Cardiac fibroblast (primary cell): ENCODE data around the gene IL10RB.

Experiments used
- DNase-seq, 2 donors: peaks; one replicate each; pipeline versions ENCODE4 v3.0.0 to v3.0.0-alpha.2; 2010; ENCODE audit warnings: low read depth in 2 of 2
- H3K4me3 ChIP-seq, 2 donors: replicated peaks in 1 of 2; 1 replicate in 1 of 2; 2 replicates in 1 of 2; pipeline ENCODE4 v1.5.1; 2011; ENCODE audit warnings: low read depth in 2 of 2, low read length in 2 of 2, mild to moderate bottlenecking in 2 of 2, moderate library complexity in 1 of 2
- TF ChIP-seq, protein P1 (sequence below): IDR thresholded peaks from one replicate; pipeline ENCODE4 v1.5.1; 2011; ENCODE audit warnings: low read depth, mild to moderate bottlenecking, low read length, inconsistent platforms

The IL10RB gene

DNA sequence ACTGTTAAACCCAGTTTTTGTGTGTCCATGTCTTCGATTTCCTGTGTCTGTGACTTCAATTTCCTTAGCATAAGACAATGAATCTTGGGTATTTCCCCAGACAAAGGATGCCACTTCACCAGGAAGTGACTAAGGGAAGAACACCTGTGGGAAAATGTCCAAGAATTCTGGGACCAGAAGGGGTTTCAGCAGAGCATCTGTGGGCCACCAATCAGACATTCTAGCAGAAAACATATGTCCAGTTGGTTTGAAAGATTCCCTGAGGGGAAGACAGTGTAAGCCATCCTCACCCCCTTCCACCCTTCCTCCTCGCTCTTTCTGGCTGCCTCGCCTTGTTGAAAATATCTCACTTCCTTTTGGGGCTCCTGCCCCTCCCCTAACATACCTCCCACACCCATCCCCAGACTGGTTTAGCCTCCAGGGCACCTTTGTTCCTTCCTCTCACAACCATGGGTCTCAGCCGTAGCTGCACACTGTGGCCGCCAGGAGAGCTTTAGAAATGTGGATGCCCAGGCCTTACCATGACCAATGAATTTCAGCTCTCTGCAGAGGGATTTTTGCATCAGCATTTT lies 33.1 kb downstream of the IL10RB start:
- TF ChIP-seq, protein P1, sequence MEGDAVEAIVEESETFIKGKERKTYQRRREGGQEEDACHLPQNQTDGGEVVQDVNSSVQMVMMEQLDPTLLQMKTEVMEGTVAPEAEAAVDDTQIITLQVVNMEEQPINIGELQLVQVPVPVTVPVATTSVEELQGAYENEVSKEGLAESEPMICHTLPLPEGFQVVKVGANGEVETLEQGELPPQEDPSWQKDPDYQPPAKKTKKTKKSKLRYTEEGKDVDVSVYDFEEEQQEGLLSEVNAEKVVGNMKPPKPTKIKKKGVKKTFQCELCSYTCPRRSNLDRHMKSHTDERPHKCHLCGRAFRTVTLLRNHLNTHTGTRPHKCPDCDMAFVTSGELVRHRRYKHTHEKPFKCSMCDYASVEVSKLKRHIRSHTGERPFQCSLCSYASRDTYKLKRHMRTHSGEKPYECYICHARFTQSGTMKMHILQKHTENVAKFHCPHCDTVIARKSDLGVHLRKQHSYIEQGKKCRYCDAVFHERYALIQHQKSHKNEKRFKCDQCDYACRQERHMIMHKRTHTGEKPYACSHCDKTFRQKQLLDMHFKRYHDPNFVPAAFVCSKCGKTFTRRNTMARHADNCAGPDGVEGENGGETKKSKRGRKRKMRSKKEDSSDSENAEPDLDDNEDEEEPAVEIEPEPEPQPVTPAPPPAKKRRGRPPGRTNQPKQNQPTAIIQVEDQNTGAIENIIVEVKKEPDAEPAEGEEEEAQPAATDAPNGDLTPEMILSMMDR = no peak
- peak in 1 of 2 donors; percentile 24 for DNase-seq
- no peak overlapping the region for H3K4me3 ChIP-seq

DNA sequence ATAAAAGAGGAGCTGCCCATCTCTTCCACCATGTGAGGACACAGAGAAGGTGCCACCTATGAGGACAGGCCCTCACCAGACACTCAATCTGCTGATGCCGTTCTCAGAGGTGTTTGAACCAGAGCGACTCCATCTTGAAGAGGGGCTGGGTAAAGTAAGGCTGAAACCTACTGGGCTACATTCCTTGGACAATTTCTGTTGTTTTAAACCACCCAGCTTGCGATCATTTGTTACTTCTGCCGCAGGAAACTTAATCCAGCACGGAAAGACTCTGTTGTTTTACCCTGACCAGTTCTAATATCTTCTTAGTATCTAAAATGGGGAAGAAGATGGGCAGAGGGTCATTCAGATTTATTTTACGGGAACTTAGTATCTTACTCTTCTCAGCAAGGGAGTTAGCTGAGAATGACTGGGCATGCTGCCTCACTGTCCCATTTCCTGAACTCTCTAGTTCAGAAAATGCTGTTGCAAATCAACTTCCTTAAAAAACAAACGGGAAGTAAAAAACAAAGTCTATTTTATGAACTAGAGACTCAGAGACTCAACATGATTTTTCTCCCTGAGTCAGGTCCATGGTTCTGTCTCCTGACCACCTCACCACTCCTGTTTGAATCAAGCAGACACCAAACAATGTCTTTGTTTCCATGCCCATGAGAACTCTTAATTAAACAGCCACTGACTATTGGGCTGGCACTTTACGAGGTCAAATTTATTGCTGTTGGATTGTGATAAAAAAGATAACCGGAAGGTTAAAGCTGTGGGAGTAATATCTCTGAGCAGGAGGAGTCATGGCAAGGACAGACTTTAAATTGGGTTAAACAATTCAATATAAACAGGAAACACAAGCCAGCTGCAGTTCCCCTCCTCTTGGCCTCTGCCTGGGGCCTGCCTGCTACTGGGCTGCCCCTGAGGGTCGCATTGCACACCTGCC lies 34.8 kb downstream of the IL10RB start:
- DNase-seq = peak; percentile 19 to 36
- TF ChIP-seq, protein P1 = no peak
- H3K4me3 ChIP-seq = no peak overlapping the region

DNA sequence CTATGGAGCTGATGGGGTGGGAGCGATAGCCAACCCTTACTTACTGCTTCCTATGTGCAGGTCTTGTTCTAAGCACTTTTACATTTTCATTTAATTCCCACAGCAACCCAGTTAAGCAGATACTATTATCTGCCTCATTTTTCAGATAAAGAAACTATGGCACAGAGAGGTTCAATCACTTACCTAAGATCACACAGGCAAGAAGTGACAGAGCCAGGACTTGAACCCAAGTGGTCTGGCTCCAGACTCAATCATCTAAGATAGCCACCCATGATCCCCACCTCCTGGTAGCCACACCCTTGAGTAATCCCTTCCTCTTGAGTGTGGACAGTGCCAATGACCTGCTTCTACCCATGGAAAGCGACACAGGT lies 35.5 kb downstream of the IL10RB start:
- TF ChIP-seq, protein P1 = no peak
- no peak overlapping the region for H3K4me3 ChIP-seq
- DNase-seq = no peak

DNA sequence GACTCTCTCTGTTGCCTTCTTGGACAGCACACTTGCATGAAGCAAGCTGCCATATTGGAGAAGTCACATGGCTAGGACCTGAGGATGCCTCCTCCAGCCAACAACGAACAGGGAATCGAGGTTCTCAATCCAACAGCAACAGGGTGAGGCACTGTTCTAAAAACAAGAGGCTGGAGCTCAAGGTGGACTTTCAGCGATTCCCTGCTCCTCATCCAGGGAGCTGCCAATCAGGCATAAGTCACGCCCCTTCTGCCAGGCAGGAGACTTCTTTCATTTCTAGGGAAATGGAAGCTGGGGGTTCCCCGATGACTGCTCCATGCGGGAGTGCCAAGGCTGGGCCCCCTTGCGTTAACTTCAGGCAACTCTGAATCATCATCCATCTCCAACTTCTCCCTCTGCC lies 35.9 kb downstream of the IL10RB start:
- DNase-seq = no peak
- TF ChIP-seq, protein P1 = no peak
- H3K4me3 ChIP-seq = no peak overlapping the region

DNA sequence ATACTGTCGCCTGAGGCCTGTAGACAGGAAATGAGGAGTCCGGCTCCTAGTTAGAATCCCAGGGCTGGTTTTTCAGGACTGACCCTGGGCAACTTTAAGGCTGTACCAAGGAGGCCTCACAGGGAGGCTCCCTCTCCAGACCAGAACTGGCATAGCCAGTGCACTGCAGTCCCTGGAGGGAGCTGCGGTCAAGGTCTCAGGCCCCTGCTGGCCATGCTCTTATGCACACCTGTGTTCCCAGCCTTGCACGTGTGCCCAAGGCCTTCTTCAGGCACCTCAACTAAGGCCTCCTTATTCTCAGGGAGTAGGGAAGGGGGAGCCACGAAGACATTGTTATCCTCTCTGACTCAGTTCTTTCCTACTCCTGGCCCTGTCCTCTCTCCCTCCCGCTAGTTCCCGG lies 36.6 kb downstream of the IL10RB start:
- H3K4me3 ChIP-seq = no peak overlapping the region
- no peak for DNase-seq
- TF ChIP-seq, protein P1 = no peak

DNA sequence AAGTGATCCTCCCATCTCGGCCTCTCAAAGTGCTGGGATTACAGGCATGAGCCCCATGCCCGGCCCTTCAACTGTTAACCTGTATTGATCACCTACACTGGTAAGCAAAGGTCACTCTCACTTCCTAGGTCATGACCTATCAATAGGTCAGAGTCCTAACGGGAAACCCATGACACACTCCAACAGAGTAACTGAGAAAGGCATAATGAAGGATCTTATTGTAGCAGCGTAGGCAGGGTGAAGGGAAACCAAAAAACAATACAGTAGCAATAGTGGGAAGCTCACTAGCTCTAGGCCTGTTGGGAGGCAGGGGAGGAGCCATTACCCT lies 39.1 kb downstream of the IL10RB start:
- TF ChIP-seq, protein P1 = no peak
- no peak overlapping the region for H3K4me3 ChIP-seq
- DNase-seq = no peak
